ENCODE data around the gene ANKLE2. TPM values are rescaled to one million over a fixed set of nuclear protein-coding genes. Genes with fewer than 3 reads are reported as not detected.
"Not testable (repeated sequence)": the region's sequence is repeated elsewhere in the genome, so short reads cannot be mapped to it uniquely, and the experiment has no call there.

Gene ANKLE2
- total RNA-seq, 2 donors from 2014 or later: 33.7 to 41.8 TPM

DNA sequence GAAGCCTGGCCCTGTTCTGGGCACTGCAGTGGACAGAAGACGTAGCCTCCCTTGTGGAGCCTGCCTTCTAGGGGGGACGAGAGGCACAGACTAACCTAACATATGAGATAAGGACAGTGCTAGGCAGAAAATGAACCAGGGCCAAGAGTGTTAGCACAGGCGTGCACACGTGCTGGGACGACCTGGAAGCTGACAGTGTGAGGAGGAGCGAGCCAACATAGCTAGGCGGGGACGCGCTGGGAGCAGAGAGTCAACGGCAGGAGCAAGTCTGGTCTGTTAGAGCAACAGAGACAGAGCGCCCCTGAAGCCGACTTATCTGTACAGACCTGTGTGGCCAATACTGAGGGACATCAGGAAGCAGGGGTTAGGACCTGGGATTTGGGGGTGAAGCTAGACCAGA lies 66.2 kb downstream of the ANKLE2 start:
- H3K27ac ChIP-seq: no peak overlapping the region
- H3K4me1 ChIP-seq: no peaks in the 10 kb centered on the region
- H3K36me3 ChIP-seq: no peaks in the 10 kb centered on the region
- H3K27me3 ChIP-seq: no peaks in the 10 kb centered on the region
- intact Hi-C loops (cut with DNase I): no loop called here
- no peak for DNase-seq
- no peaks in the 10 kb centered on the region for H3K9me3 ChIP-seq
- no peak overlapping the region for H3K4me3 ChIP-seq
- TF ChIP-seq, protein P1, sequence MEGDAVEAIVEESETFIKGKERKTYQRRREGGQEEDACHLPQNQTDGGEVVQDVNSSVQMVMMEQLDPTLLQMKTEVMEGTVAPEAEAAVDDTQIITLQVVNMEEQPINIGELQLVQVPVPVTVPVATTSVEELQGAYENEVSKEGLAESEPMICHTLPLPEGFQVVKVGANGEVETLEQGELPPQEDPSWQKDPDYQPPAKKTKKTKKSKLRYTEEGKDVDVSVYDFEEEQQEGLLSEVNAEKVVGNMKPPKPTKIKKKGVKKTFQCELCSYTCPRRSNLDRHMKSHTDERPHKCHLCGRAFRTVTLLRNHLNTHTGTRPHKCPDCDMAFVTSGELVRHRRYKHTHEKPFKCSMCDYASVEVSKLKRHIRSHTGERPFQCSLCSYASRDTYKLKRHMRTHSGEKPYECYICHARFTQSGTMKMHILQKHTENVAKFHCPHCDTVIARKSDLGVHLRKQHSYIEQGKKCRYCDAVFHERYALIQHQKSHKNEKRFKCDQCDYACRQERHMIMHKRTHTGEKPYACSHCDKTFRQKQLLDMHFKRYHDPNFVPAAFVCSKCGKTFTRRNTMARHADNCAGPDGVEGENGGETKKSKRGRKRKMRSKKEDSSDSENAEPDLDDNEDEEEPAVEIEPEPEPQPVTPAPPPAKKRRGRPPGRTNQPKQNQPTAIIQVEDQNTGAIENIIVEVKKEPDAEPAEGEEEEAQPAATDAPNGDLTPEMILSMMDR (IDR thresholded peaks at IDR 0.05): no peak
- H3K9ac ChIP-seq (ENCODE audit: low read depth in 2 of 2, low read length in 2 of 2): no peak overlapping the region

DNA sequence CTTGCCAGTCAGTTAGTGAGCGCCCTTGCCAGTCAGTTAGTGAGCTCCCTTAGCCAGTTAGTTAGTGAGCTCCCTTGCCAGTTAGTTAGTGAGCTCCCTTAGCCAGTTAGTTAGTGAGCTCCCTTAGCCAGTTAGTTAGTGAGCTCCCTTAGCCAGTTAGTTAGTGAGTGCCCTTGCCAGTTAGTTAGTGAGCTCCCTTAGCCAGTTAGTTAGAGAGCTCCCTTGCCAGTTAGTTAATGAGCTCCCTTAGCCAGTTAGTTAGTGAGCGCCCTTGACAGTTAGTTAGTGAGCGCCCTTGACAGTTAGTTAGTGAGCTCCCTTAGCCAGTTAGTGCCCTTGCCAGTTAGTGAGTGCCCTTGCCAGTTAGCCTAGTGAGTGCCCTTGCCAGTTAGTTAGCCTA lies 66.7 kb downstream of the ANKLE2 start:
- DNase-seq; H3K27ac ChIP-seq; H3K27me3 ChIP-seq; H3K9ac ChIP-seq (ENCODE audit: low read depth in 2 of 2, low read length in 2 of 2); H3K36me3 ChIP-seq; H3K4me3 ChIP-seq; H3K4me1 ChIP-seq; intact Hi-C loops (cut with DNase I); H3K9me3 ChIP-seq: not testable (repeated sequence)

DNA sequence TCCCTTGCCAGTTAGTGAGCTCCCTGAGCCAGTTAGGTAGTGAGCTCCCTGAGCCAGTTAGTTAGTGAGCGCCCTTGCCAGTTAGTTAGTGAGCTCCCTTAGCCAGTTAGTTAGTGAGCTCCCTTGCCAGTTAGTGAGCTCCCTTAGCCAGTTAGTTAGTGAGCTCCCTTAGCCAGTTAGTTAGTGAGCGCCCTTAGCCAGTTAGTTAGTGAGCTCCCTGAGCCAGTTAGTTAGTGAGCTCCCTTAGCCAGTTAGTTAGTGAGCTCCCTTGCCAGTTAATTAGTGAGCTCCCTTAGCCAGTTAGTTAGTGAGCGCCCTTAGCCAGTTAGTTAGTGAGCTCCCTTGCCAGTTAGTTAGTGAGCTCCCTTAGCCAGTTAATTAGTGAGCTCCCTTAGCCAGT lies 69.6 kb downstream of the ANKLE2 start:
- H3K36me3 ChIP-seq; H3K27me3 ChIP-seq; H3K9ac ChIP-seq (ENCODE audit: low read depth in 2 of 2, low read length in 2 of 2); DNase-seq; H3K27ac ChIP-seq; H3K9me3 ChIP-seq; intact Hi-C loops (cut with DNase I); H3K4me1 ChIP-seq; H3K4me3 ChIP-seq: not testable (repeated sequence)

DNA sequence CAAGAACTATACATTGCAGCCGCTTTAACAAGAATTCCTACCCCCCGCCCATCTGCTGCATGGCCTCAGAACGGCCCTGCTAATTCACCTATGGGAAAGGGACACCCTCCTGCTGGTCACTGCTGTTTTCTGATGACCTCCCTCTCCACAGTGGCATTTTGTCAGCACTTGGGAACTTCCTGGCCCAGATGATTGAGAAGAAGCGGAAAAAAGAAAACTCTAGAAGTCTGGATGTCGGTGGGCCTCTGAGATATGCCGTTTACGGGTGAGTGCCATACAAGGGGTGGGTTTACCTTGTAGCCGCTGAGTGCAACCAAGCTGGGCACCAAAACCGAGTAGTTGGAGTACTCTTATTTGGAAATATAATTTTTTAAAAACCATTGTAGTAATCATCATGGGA lies 71.5 kb downstream of the ANKLE2 start:
- Histone ChIP-seq H3K4me1 (no peaks in the 10 kb centered on the region), H3K27me3 (no peaks in the 10 kb centered on the region), H3K36me3 (no peaks in the 10 kb centered on the region), H3K9me3 (no peaks in the 10 kb centered on the region), H3K4me3 (no peak overlapping the region), H3K27ac (no peak overlapping the region), H3K9ac (ENCODE audit: low read depth in 2 of 2, low read length in 2 of 2) (no peak overlapping the region)
- TF ChIP-seq, protein P1 (IDR thresholded peaks at IDR 0.05): no peak
- DNase-seq: no peak
- intact Hi-C loops (cut with DNase I): no loop called here

DNA sequence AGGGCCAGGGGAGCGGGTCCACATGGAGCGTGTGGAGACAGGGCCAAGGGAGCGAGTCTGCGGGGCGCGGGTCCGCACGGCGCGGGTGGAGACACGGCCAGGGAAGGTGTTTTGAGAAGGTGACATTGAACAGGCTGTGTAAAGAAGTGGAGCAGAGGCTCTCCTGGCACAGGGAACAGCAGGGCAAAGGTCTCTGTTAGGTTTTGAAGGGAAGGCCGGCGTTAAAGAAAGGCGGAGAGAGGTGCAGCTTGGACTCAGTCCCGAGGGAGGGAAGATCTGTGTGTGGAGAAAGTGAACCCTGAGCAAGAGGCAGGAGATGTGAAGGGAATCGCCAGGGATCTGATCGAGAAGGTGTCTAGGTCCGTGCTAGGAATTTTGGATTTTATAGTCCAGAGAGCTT lies 72.4 kb downstream of the ANKLE2 start:
- Histone ChIP-seq H3K36me3 (no peaks in the 10 kb centered on the region), H3K9me3 (no peaks in the 10 kb centered on the region), H3K4me1 (no peaks in the 10 kb centered on the region), H3K9ac (ENCODE audit: low read depth in 2 of 2, low read length in 2 of 2) (peak overlapping the region; percentile 22 to 46), H3K4me3 (no peak overlapping the region), H3K27me3 (no peaks in the 10 kb centered on the region), H3K27ac (peak overlapping the region; percentile 47)
- TF ChIP-seq, protein P1 (IDR thresholded peaks at IDR 0.05): no peak
- intact Hi-C loops (cut with DNase I): no loop called here
- DNase-seq: peak; percentile 87

DNA sequence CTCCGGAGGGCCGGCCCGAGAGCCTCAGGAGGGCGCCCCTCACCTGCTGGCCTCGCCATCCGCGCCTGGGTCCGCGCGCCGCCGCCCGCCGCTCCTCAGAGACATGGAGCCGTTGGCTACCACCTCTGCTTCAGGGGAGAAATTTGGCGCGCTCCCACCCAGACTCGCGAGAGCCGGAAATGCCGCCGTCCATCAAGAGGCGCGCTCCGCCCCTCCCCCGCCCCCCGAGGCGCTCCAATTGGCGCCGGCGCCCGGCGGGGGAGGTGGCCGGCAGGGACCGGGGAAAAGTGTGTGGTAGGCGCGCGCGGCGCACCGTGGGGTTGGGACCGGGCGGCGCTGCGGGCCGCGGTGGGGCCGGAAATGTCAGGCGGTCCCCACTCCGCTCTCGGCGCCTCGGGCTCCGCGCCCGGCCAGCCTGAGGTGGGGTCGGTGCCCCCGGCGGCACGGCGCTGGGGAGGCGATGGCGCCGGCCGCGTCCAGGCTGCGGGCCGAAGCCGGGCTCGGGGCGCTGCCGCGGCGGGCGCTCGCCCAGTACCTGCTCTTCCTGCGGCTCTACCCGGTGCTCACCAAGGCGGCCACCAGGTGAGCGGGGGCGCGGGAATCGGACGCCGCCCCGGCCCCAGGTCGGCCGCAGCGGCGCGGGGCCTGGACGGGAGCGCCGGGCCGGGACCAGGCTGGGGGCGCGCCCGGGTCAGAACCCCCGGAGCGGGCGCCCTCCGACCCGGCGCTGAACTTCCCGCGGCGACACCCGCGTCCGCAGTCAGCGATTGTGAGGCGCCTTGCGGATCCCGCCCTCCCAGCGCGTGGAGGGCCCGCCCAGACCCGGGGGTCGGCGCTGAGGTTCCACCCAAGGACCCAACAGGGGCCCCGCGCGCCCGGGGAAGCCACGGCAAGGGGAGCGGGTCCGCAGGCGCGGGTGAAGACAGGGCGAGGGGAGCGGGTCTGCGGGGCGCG lies 74.1 kb downstream of the ANKLE2 start, which contains the start of the genes POLE and PXMP2:
Gene POLE (minus strand): TSS at position 132 of the 954 bp plus-strand sequence. CDS start 27 bp downstream, at position 105.
Gene PXMP2 (plus strand): TSS at position 377 of the 954 bp plus-strand sequence. CDS start 84 bp downstream, at position 461.
- peak within 1 kb of the TSS; percentile 66 for H3K27ac ChIP-seq

More for the DNA sequence above, 74.1 kb downstream of the ANKLE2 start, which contains the start of the genes POLE and PXMP2:
- H3K9ac ChIP-seq (ENCODE audit: low read depth in 2 of 2, low read length in 2 of 2): peak within 1 kb of the TSS; percentile 46 to 90
- H3K27me3 ChIP-seq: no peaks in the 10 kb centered on the region
- intact Hi-C loops (cut with DNase I): no loop called here
- TF ChIP-seq, protein P1 (IDR thresholded peaks at IDR 0.05): no peak
- H3K4me3 ChIP-seq: peak within 1 kb of the TSS; percentile 77
- peak; percentile 96 for DNase-seq
- no peaks in the 10 kb centered on the region for H3K9me3 ChIP-seq
- no peaks in the 10 kb centered on the region for H3K36me3 ChIP-seq
- no peaks in the 10 kb centered on the region for H3K4me1 ChIP-seq

Data from colonic mucosa (tissue), 4 donors.